BE2C (cell line): ENCODE data around the gene METRN.

Experiments used
- DNase-seq: peaks from one replicate; pipeline ENCODE4 v3.0.0-alpha.2; 2020
- H3K27me3 ChIP-seq: fragments of 250-450 bp; sonication (Bioruptor Pico); 2 replicates; pipeline ENCODE4 v1.5.1; 2020; ENCODE audit warnings: mild to moderate bottlenecking
- H3K36me3 ChIP-seq: fragments of 250-450 bp; sonication (Bioruptor Pico); 2 replicates; pipeline ENCODE4 v1.5.1; 2020; ENCODE audit warnings: mild to moderate bottlenecking
- H3K4me1 ChIP-seq: fragments of 250-450 bp; sonication (Bioruptor Pico); 2 replicates; pipeline ENCODE4 v1.5.1; 2020
- H3K4me3 ChIP-seq: 2 replicates; pipeline ENCODE4 v1.5.1; 2011; ENCODE audit warnings: low read depth, low read length
- H3K9me3 ChIP-seq: fragments of 250-450 bp; sonication (Bioruptor Pico); 2 replicates; pipeline ENCODE4 v1.5.1; 2020
- CTCF ChIP-seq: IDR thresholded peaks from 2 replicates; pipeline ENCODE4 v1.5.1; 2012; ENCODE audit warnings: mild to moderate bottlenecking, low read depth, low read length

Gene METRN

GRCh38 chr16:703406-703805 lies 11.5 kb upstream of the METRN start:
- H3K9me3 ChIP-seq, result no peaks in the 10 kb centered on the region
- no peak for TF ChIP-seq CTCF
- no peaks in the 10 kb centered on the region for H3K27me3 ChIP-seq
- H3K4me1 ChIP-seq, result peaks cover 3% of the 10 kb centered on the region; the same call in 1 of the 2 replicates
- DNase-seq, result no peak
- H3K36me3 ChIP-seq, result peaks cover 9% of the 10 kb centered on the region
- no peak overlapping the region for H3K4me3 ChIP-seq

- peak overlapping the region; percentile 72; the same call in 1 of the 2 replicates for H3K4me3 ChIP-seq
- no peak for TF ChIP-seq CTCF
- H3K9me3 ChIP-seq, result no peaks in the 10 kb centered on the region
- H3K4me1 ChIP-seq, result peaks cover 4% of the 10 kb centered on the region
- H3K27me3 ChIP-seq, result no peaks in the 10 kb centered on the region
- H3K36me3 ChIP-seq, result peaks cover 9% of the 10 kb centered on the region
- DNase-seq, result no peak
These were observed 10.9 kb upstream of the METRN start for GRCh38 chr16:704047-704446.

GRCh38 chr16:704552-705380 lies 10.2 kb upstream of the METRN start:
- Histone ChIP-seq H3K9me3 (no peaks in the 10 kb centered on the region), H3K27me3 (no peaks in the 10 kb centered on the region)

GRCh38 chr16:705431-706188 lies 9.3 kb upstream of the METRN start, which contains the start of gene FBXL16:
Gene FBXL16 (minus strand): TSS chr16:705801. CDS start chr16:697405, 8,396 bp downstream.
- TF ChIP-seq CTCF, result no peak
- Histone ChIP-seq H3K36me3 (peaks cover 9% of the 10 kb centered on the region), H3K4me1 (peaks cover 18% of the 10 kb centered on the region), H3K27me3 (no peaks in the 10 kb centered on the region), H3K9me3 (no peaks in the 10 kb centered on the region), H3K4me3 (peak within 1 kb of the TSS; percentile 72)
- DNase-seq, result peak; percentile 83

More at GRCh38 chr16:704552-705380, 10.2 kb upstream of the METRN start:
- Histone ChIP-seq H3K4me1 (peaks cover 9% of the 10 kb centered on the region), H3K4me3 (peak overlapping the region; percentile 72), H3K36me3 (peaks cover 9% of the 10 kb centered on the region)
- DNase-seq, result no peak
- no peak for TF ChIP-seq CTCF

GRCh38 chr16:706189-707061 lies 8.5 kb upstream of the METRN start:
- no peak for TF ChIP-seq CTCF
- Histone ChIP-seq H3K9me3 (no peaks in the 10 kb centered on the region), H3K36me3 (peaks cover 9% of the 10 kb centered on the region), H3K4me3 (peak overlapping the region; percentile 51), H3K4me1 (peaks cover 26% of the 10 kb centered on the region), H3K27me3 (no peaks in the 10 kb centered on the region)
- no peak for DNase-seq
